Astrocyte (in vitro differentiated cells and primary cell): ENCODE measurements around the gene BRS3. TPM values are rescaled to one million over a fixed set of nuclear protein-coding genes. Genes with fewer than 3 reads are reported as not detected.

Experiments used
- DNase-seq: peaks from one replicate; pipeline ENCODE4 v3.0.0-alpha.2; 2010; ENCODE audit warnings: low read depth
- FAIRE-seq: peaks from 2 replicates; lab custom pipeline; 2011; peaks lifted over from hg19 to GRCh38; lab: Jason Lieb, UNC
- H2AFZ ChIP-seq: 2 replicates; pipeline ENCODE4 v1.6.0; 2012; ENCODE audit warnings: low read depth, low read length, inconsistent platforms
- H3K27ac ChIP-seq: 2 replicates; pipeline ENCODE4 v1.5.1; 2011; ENCODE audit warnings: low read depth, low read length, inconsistent platforms
- H3K27me3 ChIP-seq: 2 replicates; pipeline ENCODE4 v1.6.0; 2011; ENCODE audit warnings: low read length, inconsistent platforms; ENCODE audit not compliant: insufficient read depth
- H3K36me3 ChIP-seq: 2 replicates; pipeline ENCODE4 v1.5.1; 2011; ENCODE audit warnings: low read length, inconsistent platforms; ENCODE audit not compliant: insufficient read depth
- H3K4me1 ChIP-seq: 2 replicates; pipeline ENCODE4 v1.5.1; 2011; ENCODE audit warnings: low read length, inconsistent platforms; ENCODE audit not compliant: insufficient read depth
- H3K4me2 ChIP-seq: 2 replicates; pipeline ENCODE4 v1.6.0; 2012; ENCODE audit warnings: low read length, inconsistent platforms
- H3K4me3 ChIP-seq: 2 replicates; pipeline ENCODE4 v1.5.1; 2011; ENCODE audit warnings: low read depth, mild to moderate bottlenecking, low read length, inconsistent platforms; ENCODE audit not compliant: insufficient read depth
- H3K79me2 ChIP-seq: 2 replicates; pipeline ENCODE4 v1.6.0; 2012; ENCODE audit warnings: mild to moderate bottlenecking, low read length, inconsistent platforms; ENCODE audit not compliant: insufficient read depth
- H3K9ac ChIP-seq: 2 replicates; pipeline ENCODE4 v1.6.0; 2012; ENCODE audit warnings: mild to moderate bottlenecking, low read length, inconsistent platforms
- H3K9me3 ChIP-seq: 2 replicates; pipeline ENCODE4 v1.5.1; 2012; ENCODE audit warnings: low read depth, mild to moderate bottlenecking, low read length, inconsistent platforms; ENCODE audit not compliant: insufficient read depth
- H4K20me1 ChIP-seq: 2 replicates; pipeline ENCODE4 v1.6.0; 2012; ENCODE audit warnings: low read length, inconsistent platforms; ENCODE audit not compliant: insufficient read depth
- H3K27ac Mint-ChIP-seq: one replicate; pipeline ENCODE4 v1.8.0; 2021; ENCODE audit warnings: mild to moderate bottlenecking, mixed read lengths; ENCODE audit not compliant: unreplicated experiment
- H3K27me3 Mint-ChIP-seq: one replicate; pipeline ENCODE4 v1.8.0; 2021; ENCODE audit warnings: low read depth, mixed read lengths; ENCODE audit not compliant: unreplicated experiment
- H3K36me3 Mint-ChIP-seq: one replicate; pipeline ENCODE4 v1.8.0; 2021; ENCODE audit warnings: low read depth, mixed read lengths; ENCODE audit not compliant: unreplicated experiment
- H3K4me1 Mint-ChIP-seq: one replicate; pipeline ENCODE4 v1.8.0; 2021; ENCODE audit warnings: low read depth, mixed read lengths; ENCODE audit not compliant: unreplicated experiment
- H3K4me3 Mint-ChIP-seq: one replicate; pipeline ENCODE4 v1.8.0; 2021; ENCODE audit warnings: mild to moderate bottlenecking, moderate library complexity, mixed read lengths; ENCODE audit not compliant: unreplicated experiment
- H3K9me3 Mint-ChIP-seq: one replicate; pipeline ENCODE4 v1.8.0; 2021; ENCODE audit warnings: mild to moderate bottlenecking, mixed read lengths; ENCODE audit not compliant: unreplicated experiment
- CTCF ChIP-seq: IDR thresholded peaks from 2 replicates; pipeline ENCODE4 v1.5.1; 2011; ENCODE audit warnings: low read depth, mild to moderate bottlenecking, inconsistent platforms, low read length, moderate library complexity; ENCODE audit not compliant: insufficient read depth
- EZH2 ChIP-seq: IDR thresholded peaks from 2 replicates; pipeline ENCODE4 v1.6.1; 2012; ENCODE audit warnings: mild to moderate bottlenecking, low read length, inconsistent platforms; ENCODE audit not compliant: insufficient read depth
- total RNA-seq: library from RNA; stranded (reverse); gene quantifications from 2 replicates; pipeline ENCODE4 v1.2.1, GENCODE V29; 2021

The BRS3 gene
- total RNA-seq, 1 donor from 2014 or later = not detected

GRCh38 chrX:136453771-136454170 is 34.0 kb upstream of the BRS3 start:
- no peak for FAIRE-seq
- H3K4me3 ChIP-seq = no peak overlapping the region
- H3K36me3 Mint-ChIP-seq = no peaks in the 10 kb centered on the region
- H4K20me1 ChIP-seq = no peaks in the 10 kb centered on the region
- H3K79me2 ChIP-seq = no peaks in the 10 kb centered on the region
- no peaks in the 10 kb centered on the region for H3K27me3 Mint-ChIP-seq
- H3K27ac Mint-ChIP-seq = no peak overlapping the region
- no peaks in the 10 kb centered on the region for H3K4me1 Mint-ChIP-seq
- no peaks in the 10 kb centered on the region for H3K27me3 ChIP-seq
- no peaks in the 10 kb centered on the region for H3K36me3 ChIP-seq
- no peak overlapping the region for H3K4me3 Mint-ChIP-seq
- no peaks in the 10 kb centered on the region for H3K9me3 ChIP-seq
- TF ChIP-seq EZH2 (no peak), CTCF (no peak)
- no peak overlapping the region for H3K9ac ChIP-seq
- H2AFZ ChIP-seq = no peak overlapping the region
- H3K4me1 ChIP-seq = no peaks in the 10 kb centered on the region
- no peak for DNase-seq
- H3K4me2 ChIP-seq = no peak overlapping the region
- H3K9me3 Mint-ChIP-seq = no peaks in the 10 kb centered on the region
- H3K27ac ChIP-seq = no peak overlapping the region

GRCh38 chrX:136456133-136456532 is 31.6 kb upstream of the BRS3 start:
- no peaks in the 10 kb centered on the region for H3K9me3 Mint-ChIP-seq
- no peak overlapping the region for H2AFZ ChIP-seq
- no peaks in the 10 kb centered on the region for H3K4me1 ChIP-seq
- TF ChIP-seq EZH2 = no peak
- no peak for TF ChIP-seq CTCF
- peak; percentile 95 for FAIRE-seq
- no peak overlapping the region for H3K4me3 ChIP-seq
- no peaks in the 10 kb centered on the region for H3K36me3 Mint-ChIP-seq
- no peak for DNase-seq
- H3K9ac ChIP-seq = no peak overlapping the region
- H3K4me2 ChIP-seq = no peak overlapping the region
- no peaks in the 10 kb centered on the region for H3K4me1 Mint-ChIP-seq
- H3K27ac Mint-ChIP-seq = no peak overlapping the region
- no peaks in the 10 kb centered on the region for H3K79me2 ChIP-seq
- no peak overlapping the region for H3K27ac ChIP-seq
- H3K4me3 Mint-ChIP-seq = no peak overlapping the region
- H4K20me1 ChIP-seq = no peaks in the 10 kb centered on the region
- no peaks in the 10 kb centered on the region for H3K36me3 ChIP-seq
- H3K9me3 ChIP-seq = no peaks in the 10 kb centered on the region
- H3K27me3 Mint-ChIP-seq = no peaks in the 10 kb centered on the region
- H3K27me3 ChIP-seq = no peaks in the 10 kb centered on the region

- Histone ChIP-seq H3K4me1 (no peaks in the 10 kb centered on the region), H2AFZ (no peak overlapping the region), H3K36me3 (no peaks in the 10 kb centered on the region), H3K9me3 (no peaks in the 10 kb centered on the region), H3K79me2 (no peaks in the 10 kb centered on the region), H3K27me3 (no peaks in the 10 kb centered on the region), H3K9ac (no peak overlapping the region), H3K4me3 (no peak overlapping the region), H3K4me2 (no peak overlapping the region), H4K20me1 (no peaks in the 10 kb centered on the region), H3K27ac (no peak overlapping the region)
- no peaks in the 10 kb centered on the region for H3K9me3 Mint-ChIP-seq
- H3K27me3 Mint-ChIP-seq = no peaks in the 10 kb centered on the region
- TF ChIP-seq CTCF (no peak), EZH2 (no peak)
- FAIRE-seq (no peak), DNase-seq (no peak)
- H3K4me3 Mint-ChIP-seq = no peak overlapping the region
- H3K27ac Mint-ChIP-seq = no peak overlapping the region
- no peaks in the 10 kb centered on the region for H3K36me3 Mint-ChIP-seq
- no peaks in the 10 kb centered on the region for H3K4me1 Mint-ChIP-seq
These were observed 30.3 kb upstream of the BRS3 start for GRCh38 chrX:136457303-136457917.
